ENCODE results near the gene PALMD.

Gene PALMD

DNA sequence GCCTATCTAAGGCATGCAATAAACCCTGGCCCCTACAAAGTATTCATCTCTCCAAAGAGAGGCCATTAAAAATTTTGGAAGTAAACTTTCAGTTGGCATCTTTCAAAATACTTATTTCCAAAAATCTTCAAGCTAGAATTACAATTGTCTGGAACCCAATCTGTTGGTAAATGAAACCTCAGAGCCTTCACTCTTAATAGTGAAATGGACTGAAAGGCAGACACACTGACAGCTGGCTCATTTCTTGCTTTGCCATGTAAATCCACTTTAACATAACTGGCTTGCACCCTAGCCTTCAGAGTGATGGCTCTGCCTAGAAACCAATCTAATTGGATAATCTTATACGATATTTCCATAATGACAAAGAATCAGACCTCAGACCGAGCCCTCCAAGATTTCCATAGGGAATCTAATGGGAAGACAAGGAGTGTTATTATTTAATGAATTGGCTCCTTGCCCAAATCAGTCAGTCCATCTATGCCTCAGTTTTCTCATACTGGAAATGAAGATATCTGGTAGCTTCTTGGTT is 9.2 kb upstream of the PALMD start:
- no peak for DNase-seq

DNA sequence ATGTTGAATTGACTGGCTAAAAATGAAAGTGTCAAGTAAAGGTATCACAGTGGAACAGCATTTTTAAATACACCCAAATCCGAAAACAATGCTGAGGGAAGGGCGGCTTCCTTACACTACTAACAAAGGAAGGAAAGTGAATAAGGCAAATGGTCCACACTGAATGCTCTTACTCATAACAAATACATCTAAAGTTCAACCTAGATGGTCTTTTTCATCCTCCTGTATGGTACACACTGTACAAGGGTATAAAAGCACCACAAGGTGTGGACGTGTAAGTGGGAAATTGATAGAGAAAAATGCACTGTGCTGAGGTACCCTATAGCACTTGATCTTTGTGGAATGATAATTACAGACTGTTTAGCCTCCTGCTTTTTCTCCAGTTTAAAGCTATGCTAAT is 7.1 kb upstream of the PALMD start:
- no peak for DNase-seq

DNA sequence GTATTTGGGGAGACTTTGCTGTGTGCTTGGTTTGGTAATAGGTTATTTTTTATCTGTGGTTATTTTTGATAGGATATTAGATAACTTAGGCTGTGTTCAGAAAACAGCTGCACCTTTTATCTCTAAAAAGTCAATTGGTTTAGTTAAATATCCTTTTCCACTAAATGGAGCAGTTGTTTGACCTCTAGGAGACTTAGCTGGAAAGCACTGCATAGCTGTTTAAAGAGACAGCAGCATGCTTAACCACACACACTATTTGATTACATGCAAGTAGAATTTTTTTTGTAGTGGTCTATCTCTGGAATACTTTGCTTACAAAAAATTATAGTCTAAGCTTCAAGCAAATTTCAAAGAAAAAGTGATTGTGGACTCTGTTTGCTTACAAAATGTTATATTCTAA is 6.5 kb upstream of the PALMD start:
- no peak for DNase-seq

DNA sequence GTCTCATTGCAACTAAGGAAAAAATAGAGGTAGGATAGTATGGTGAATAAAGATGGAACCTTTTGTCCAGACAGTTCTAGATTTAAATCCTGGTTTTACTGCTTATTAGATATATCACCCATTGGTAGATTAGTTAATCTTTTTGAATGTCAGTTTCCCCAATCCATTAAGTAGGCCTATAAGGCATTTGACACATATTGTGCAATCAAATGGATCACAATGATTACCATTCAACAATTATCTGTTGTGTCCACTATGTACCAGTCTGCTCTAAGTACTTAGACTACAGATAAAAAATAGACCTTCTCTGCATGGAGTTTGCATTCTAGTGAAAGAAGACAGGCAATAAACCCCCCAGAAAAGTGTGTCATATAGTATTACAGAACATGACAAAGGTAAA is 6.0 kb upstream of the PALMD start:
- DNase-seq, result no peak

DNA sequence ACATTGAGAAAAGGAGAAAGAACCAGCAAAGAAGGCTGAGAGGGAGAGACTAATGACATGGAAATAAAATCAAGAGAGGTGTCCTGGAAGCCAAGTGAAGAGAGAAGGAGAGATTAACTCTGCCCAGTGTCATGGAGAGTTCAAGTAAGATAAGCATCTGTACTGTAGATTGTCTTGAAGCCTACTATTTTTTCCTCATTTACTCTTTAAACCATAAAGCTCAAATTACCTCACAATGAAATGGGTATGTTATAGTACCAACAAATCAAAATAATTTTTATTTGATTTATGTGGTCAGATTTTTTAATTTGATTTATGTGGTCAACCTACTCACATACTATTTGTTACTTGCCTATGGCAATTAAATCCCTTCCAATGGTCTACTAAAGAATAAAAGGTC is 5.2 kb upstream of the PALMD start:
- no peak for DNase-seq

DNA sequence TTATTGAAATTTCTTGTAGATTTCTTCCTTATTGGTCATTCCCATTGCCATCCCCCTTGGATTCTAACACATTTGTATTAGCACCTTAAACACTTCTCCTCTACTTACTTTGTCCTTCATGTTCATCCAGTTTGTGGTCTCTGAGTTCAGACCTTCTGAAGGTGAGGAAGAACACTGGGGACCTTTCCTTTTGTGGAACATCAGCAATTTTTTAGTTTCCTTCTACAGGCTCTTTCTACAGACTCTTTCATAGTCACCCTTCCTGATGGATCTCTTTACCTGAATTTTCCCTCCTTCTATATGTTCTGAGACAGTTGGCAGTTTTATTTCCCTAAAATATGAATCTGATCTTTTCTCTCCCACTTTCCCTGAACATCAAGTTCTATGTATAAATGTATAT is 4.4 kb upstream of the PALMD start:
- DNase-seq, result no peak

DNA sequence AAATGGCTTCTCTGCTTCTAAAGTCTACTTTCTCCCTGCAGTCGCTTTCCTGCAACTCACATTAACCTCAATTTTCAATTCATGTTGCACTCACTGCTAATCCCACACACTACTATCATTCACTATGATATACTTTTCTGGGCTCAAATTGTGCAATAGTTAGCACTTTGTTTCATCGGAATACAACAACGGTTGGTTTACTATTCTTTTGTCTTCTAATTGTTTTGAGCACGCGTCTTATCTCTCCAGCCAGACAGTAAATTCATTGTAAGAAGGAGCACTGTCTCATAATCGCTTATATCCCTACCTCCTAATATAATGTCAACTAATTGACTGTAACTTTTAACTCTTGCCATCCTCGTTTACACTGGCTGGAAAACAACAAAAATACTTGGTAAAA is 3.9 kb upstream of the PALMD start:
- no peak for DNase-seq

DNA sequence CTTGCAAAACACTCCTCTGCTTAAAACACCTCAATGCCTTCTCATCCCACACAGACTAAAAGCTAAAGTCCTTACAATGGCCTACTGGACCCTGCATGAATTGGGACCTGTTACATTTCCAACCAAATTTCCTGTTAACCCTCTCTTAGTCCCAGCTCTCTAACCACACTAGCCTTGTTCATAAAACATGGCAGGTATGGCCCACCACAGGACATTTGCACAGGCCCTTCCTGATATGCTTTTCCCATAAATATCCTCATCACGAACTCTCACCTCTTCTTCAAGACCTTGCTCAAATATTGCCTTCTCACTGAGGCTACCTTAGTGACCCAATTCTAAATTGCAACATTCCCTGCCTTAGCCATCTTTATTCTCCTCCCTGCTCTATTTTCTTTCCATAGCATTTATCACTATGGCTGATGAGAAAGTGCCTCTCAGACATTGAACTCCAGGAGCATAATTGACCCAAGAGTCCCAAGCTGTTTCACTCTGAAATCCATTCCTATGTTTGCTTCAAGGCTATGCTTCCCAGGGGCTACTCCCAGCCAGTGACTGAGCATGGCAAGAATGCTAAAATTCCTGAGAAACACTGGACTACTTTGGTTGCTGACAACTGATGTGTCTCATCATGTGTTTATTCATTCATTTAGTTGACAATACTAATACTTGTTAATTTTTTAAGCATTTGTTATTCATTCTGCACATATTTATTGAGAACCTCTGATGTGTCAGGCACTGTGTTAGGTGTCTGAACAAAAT is 2.7 kb upstream of the PALMD start:
- DNase-seq, result no peak

DNA sequence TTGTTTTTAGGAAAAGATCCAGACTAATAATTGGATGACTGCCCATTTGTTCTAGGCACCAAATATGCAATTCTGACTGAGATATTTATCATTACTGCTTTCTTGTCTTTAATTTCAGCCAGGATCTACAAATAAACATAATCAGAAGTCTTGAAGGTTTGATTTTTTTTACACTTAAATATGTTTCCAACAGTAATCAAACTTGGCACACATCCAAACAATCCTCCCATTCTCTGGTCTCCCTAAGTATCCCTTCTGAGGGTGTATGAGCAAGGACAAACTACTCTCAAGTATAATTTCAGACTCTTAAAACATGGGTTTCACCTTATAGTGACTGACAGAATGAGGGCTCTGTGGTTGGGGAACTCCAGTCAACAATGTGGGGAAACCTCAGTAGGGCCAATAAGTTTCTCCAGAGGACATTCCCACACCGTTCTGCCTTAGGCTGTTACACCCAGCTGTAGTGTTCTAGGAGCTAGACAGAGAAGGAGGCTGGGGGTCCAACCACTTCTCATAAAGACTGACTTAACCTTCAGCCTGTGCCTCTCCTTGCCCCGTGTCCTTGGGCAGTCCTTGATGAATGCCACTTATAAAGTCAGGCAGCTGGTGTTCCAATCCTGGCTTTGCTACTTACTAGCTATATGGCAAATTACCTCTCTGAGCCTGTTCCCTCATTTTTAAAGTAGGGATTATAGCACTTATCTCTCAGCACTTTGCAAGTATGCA is 1.5 kb upstream of the PALMD start:
- DNase-seq, result no peak

DNA sequence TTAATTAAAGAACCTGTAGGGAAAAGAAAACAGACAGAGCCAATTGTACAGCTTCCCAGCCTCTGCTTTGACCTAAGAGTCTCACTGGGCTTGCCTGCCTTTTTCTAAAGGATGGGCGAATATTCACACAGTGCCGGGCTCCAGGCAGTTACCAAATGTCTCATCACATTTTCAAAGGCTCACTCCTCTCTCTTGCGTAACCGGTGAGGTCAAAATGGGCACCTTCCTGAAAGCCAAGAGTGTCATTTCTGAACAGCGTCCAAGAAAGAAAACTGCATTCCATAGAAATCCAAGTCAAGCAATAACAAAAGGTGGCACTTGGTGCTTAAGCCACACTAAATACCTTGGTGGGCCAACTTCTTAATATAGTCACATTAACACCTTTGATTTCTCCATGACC is 710 bp upstream of the PALMD start:
- no peak for DNase-seq

DNA sequence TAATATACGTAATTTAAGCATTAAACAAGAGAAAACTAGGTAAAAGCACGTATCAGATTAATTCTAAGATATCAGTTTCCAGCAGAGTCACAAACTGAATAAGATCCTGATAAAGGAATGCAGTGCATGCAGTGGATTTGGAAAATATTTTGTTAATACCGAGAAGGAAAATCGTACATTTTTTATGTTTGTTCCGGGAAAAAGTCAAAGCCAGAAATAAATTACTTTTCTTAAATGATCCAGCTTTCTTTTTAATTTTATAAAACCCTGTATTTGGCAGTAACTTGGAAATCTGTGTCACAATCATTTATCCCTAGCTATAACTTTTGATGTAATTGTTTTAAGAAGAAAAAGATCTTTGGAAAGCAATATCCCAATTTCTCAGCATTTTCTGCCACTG is 955 bp downstream of the PALMD start:
- DNase-seq, result no peak

DNA sequence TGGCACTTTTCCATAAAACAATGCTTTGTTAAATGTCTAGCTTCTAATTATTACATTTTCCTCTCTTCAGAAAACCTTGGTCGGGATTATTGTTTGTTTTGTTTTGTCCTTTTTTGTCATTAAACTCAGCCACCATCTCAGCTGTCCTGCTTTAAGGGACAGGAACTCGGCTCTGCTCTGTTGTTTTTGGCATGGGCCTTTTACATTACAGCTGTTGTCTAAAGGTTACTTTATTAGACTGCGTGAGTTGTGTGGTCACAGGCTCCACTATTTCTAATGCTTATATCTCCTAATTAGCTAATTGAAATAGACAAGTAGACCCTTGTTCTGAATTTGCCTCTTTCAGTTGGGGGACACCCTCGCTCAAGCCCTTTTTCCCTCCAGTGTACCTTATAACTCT is 1.6 kb downstream of the PALMD start:
- DNase-seq, result no peak

DNA sequence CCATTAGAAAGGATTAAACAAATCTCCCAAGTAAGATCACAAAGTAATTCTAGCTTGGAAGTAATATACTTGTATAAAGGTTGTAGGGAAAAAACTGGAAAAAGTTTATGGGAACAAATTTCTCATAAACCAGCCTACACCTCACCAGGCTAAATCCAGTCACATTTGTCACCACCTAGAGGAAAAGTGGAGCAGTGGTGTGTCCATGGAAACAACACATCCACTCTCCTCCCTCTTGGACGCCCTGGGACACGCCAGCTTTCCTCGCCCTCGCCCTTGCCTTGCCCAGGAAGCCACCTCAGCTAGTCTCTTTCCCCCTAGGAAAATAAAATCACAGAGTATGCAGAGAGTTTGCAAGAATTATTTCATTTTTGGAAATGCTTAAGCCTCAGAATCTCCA is 2.2 kb downstream of the PALMD start:
- DNase-seq, result no peak

DNA sequence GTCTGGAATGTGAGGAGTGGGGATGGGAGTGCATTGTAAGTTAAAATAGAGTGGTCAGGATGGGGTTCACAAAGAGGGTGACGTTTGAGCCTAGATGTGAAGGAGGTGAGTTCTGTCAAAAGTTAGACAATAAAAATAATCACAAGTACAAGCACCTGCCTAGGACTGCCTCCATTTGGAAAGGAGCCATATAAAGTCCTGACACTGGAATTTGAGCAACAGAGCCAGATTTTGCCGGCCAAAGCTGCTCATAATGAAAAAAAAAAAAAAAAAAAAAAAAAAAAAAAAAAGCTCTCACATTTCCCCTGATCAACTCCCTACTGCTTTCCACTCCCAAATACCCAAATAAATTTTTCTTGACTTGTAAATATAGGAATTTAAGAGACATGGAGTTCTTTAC is 4.1 kb downstream of the PALMD start:
- DNase-seq, result no peak

DNA sequence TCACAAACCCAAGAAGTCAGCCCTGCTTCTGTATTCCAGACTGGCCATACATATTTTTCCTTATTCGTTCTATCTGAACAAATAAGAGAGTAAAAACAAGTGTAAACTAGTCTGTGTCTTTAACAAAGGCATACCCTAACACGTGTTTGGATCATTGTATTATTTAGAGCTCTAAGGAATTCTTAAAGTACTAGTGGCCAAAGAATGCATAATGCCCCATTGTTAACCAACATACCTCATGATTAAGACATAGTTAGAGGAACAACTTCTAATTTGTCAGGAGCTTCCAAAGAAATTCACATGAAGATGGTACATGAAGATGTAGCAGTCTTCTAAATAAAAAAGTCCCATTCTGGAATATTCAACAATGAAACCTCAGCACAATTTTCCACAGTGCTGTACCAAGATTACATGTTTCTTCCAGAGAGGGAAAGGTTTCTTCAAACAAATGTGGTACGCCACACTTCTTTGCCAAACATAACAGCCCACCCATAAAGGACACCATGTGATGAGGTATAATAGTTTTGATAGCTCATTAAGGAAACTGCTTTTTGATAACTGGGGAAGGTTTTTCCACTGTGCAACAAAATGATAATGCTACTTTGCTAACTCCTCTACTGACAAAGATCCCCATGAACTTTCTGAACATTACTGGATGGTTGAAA is 5.0 kb downstream of the PALMD start:
- DNase-seq, result no peak

DNA sequence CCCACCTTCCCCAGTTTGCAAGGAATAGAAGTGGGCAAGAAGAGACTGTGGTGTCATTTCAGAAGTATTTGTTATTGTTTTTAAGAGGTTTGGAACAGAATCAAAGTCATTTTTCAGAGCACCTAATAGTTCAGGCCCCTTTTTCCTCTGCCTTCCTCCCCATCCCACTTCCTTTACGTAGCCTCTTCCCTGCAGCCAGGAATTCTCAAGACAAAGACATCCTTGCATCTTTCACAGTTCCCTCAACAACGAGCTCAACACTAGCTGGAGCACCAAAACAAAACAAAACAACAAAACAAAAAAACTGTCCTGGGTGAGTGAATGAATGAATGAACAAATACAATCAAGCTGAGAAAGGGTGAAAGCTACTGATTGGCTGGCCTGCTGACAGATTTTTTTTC is 7.0 kb downstream of the PALMD start:
- DNase-seq, result no peak

DNA sequence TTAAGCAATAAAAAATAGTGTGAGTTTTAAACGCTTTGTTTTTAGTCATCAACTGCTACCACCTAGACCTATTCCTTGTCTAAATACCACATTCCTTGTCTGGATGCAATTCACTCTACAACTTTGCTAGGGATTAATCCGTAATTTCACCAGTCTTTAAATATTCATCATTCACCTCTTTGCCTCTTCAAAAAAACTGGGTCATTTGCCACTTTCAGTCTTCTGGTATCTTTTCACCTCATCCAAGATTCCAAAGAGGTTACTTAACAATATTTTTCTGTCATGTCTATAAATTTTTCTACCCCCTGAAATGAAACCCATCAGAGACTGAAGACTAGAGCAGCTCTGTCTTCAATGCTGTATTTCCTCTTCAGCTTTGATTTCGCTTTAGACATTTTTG is 9.5 kb downstream of the PALMD start:
- DNase-seq, result no peak

DNA sequence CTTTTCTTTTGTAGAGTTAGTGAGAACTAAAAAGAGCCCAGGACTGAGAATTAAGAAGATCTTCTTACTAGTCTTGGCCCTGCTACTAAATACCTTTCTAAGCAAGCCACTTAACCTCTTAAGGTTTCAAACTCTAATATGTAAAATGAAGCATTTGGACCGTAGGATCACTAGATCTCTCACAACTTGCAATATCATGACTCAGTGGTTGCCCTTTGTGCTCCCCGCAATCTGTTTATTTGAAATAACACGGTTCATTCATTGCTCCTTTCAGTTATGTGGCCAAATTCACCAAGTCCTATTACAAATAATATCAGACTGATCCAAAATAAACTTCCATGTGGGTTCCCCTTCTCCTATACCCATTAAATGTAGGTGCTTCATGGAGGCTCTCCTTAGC is 10.8 kb downstream of the PALMD start:
- no peak for DNase-seq

DNA sequence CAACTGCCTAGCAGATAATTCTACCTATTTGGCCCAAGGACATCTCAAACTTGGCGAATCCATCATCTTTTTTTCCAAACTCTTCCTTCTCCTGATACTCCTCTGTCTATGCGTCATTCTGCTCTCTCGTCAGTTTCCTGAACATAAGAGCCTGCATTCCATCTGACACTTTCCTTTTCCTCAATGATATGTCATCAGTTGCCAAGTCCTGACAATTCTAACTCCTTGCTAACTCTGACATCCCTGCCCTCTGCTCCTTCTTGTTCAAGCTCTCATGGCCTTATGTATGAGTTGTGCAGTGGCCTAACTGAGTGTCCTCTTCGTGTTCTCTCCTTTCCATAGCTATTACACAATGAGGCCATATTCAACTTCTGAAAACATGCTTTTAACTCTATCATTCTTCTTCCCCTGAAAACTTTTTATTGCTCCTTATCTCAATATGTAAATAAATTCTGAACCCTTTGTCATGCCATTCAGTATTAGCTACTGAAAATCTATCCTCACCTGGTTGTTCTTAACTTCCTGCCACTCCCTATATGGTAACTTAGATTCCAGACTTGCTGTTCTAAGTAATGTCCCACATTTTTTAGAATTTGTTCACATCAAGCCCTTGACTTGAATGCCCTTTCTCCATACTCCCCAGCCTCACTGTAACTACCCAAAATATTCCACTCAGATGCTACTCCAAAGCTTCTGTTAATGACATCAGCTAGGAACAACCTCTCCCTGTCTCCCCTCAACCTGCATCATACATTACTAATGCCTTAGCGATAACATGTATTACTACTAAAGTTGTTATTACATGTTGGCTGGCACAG is 11.5 kb downstream of the PALMD start:
- no peak for DNase-seq

DNA sequence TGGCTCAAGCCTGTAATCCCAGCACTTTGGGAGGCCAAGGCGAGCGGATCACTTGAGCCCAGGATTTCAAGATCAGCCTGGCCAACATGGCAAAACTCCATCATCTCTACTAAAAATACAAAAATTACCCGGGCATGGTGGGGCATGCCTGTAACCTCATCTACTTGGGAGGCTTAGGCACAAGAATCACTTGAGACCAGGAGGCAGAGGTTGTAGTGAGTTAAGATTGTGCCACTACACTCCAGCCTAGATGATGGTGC is 12.0 kb downstream of the PALMD start:
- DNase-seq, result no peak

DNA sequence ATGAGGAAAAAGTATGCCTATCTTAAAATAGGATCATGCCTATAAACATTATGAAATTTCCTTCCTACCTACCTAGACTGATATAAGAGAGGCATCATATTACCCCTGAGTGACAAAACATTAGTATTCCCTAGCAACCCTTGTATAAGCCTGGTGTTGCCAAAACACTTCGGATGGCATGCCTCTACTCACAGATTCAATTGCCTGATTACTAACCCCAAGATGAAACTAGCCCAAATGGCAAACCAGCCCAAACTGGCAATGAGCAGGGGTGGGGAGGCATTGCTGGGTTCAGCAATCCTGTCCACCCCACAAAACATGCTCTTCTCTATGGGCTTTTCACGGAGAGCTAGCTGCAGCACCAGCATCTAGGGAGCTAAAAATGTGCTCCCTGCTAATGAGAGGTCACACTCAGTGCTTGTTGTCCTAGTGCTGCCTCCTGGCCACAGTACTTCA is 13.9 kb downstream of the PALMD start:
- DNase-seq, result no peak

DNA sequence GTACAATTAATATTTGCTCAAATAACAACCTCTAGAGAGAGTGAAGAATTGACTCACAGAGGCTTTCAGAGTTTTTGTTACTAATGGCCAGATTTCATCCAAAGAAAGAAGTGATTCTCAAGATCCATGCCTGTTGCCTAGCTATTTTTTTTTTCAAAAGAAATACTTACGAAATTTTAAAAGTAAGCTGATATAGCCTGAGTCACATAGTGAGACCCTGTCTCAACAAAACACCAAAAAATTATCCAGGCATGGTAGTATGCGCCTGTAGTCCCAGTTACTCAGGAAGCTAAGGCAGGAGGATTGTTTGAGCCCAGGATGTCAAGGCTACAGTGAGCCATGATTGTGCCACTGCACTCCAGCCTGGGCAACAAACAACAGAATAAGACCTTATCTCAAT is 14.6 kb downstream of the PALMD start:
- no peak for DNase-seq

DNA sequence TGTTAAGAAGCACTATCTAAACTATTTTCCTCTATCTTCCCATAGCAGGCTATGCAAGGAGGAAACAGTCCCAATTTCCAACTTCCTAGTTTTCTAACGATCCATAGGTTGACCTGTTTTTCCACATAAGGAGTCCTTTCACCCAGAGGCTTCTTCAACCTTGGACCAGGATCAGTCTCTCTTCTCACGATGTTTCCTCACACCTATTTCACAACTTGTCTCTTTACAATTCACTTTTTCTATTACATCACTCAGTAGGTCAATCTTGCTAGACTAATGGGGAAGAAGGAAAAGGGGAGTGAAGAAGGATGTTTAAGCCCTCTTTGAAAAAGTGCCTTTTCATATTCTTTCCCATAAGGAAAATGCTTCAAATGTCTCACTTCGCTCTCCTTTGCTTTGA is 15.9 kb downstream of the PALMD start:
- DNase-seq, result no peak
